ENCODE measurements around the gene AGPS.
"Not testable (repeated sequence)": the region's sequence is repeated elsewhere in the genome, so short reads cannot be mapped to it uniquely, and the experiment has no call there.

AGPS gene

GRCh38 chr2:177392373-177393202 is at the start of gene AGPS:
Gene AGPS (plus strand): TSS chr2:177392773. CDS start chr2:177392790, 17 bp downstream.
- DNase-seq: peak; percentile 89

GRCh38 chr2:177343773-177344172 is 48.8 kb upstream of the AGPS start:
- DNase-seq: no peak

GRCh38 chr2:177344316-177344715 is 48.3 kb upstream of the AGPS start:
- no peak for DNase-seq

- DNase-seq: no peak
Observed at GRCh38 chr2:177346192-177346591, 46.4 kb upstream of the AGPS start.

- no peak for DNase-seq
Observed at GRCh38 chr2:177347570-177347969, 45.0 kb upstream of the AGPS start.

GRCh38 chr2:177348118-177348654 is 44.4 kb upstream of the AGPS start:
- DNase-seq: no peak

GRCh38 chr2:177348733-177349693 is 43.6 kb upstream of the AGPS start:
- no peak for DNase-seq

- not testable (repeated sequence) for DNase-seq
Observed at GRCh38 chr2:177350624-177351023, 41.9 kb upstream of the AGPS start.

- DNase-seq: not testable (repeated sequence)
Observed at GRCh38 chr2:177351121-177351520, 41.5 kb upstream of the AGPS start.

GRCh38 chr2:177352441-177353186 is 40.0 kb upstream of the AGPS start:
- no peak for DNase-seq

GRCh38 chr2:177353187-177353478 is 39.4 kb upstream of the AGPS start:
- DNase-seq: no peak

- DNase-seq: not testable (repeated sequence)
Observed at GRCh38 chr2:177354541-177354940, 38.0 kb upstream of the AGPS start.

GRCh38 chr2:177355874-177356273 is 36.7 kb upstream of the AGPS start:
- no peak for DNase-seq

GRCh38 chr2:177359836-177360595 is 32.6 kb upstream of the AGPS start:
- no peak for DNase-seq

GRCh38 chr2:177362499-177362898 is 30.1 kb upstream of the AGPS start:
- DNase-seq: no peak

GRCh38 chr2:177363332-177363731 is 29.2 kb upstream of the AGPS start:
- no peak for DNase-seq

GRCh38 chr2:177365764-177366163 is 26.8 kb upstream of the AGPS start:
- DNase-seq: not testable (repeated sequence)

- not testable (repeated sequence) for DNase-seq
Observed at GRCh38 chr2:177368023-177368422, 24.6 kb upstream of the AGPS start.

- no peak for DNase-seq
Observed at GRCh38 chr2:177379354-177379753, 13.2 kb upstream of the AGPS start.

- no peak for DNase-seq
Observed at GRCh38 chr2:177380181-177380580, 12.4 kb upstream of the AGPS start.

- DNase-seq: no peak
Observed at GRCh38 chr2:177383935-177384334, 8.6 kb upstream of the AGPS start.

- DNase-seq: no peak
Observed at GRCh38 chr2:177385151-177385550, 7.4 kb upstream of the AGPS start.

Measured in activated CD8-positive, alpha-beta memory T cell treated with anti-CD3 and anti-CD28 coated beads, Interleukin-2, amount 50 U/mL, for 48 hours (primary cell).